Measurements from ENCODE around the gene GSAP.
"Not testable (repeated sequence)": the region's sequence is repeated elsewhere in the genome, so short reads cannot be mapped to it uniquely, and the experiment has no call there.

The GSAP gene

GRCh38 chr7:77415823-77416620, at the start of gene GSAP:
Gene GSAP, minus strand, starts transcription at chr7:77416349. Its CDS starts 28 bp downstream, at chr7:77416321.
- DNase-seq: peak in 38 of 42 donors; percentile 21 to 76 (median 50)
- intact Hi-C loops (cut with DNase I): no loop called here

GRCh38 chr7:77465256-77465655, 49.1 kb upstream of the GSAP start:
- DNase-seq: no peak
- intact Hi-C loops (cut with DNase I): no loop called here

GRCh38 chr7:77464589-77464988, 48.4 kb upstream of the GSAP start:
- intact Hi-C loops (cut with DNase I): no loop called here
- DNase-seq: no peak

- DNase-seq; intact Hi-C loops (cut with DNase I): not testable (repeated sequence)
Observed at GRCh38 chr7:77463632-77464031, 47.5 kb upstream of the GSAP start.

GRCh38 chr7:77461842-77462241, 45.7 kb upstream of the GSAP start:
- intact Hi-C loops (cut with DNase I): no loop called here

GRCh38 chr7:77461246-77461645, 45.1 kb upstream of the GSAP start:
- no peak for DNase-seq
- intact Hi-C loops (cut with DNase I): no loop called here

More at GRCh38 chr7:77461842-77462241, 45.7 kb upstream of the GSAP start:
- no peak for DNase-seq

- intact Hi-C loops (cut with DNase I): no loop called here
- DNase-seq: no peak
Observed at GRCh38 chr7:77460057-77460486, 43.9 kb upstream of the GSAP start.

GRCh38 chr7:77459311-77459726, 43.2 kb upstream of the GSAP start:
- DNase-seq: no peak
- intact Hi-C loops (cut with DNase I): loop anchor here (5.0 kb wide), 1 partner anchor 78 kb away; the partner anchor contains the start of gene PTPN12

GRCh38 chr7:77458786-77459185, 42.6 kb upstream of the GSAP start:
- DNase-seq: no peak

GRCh38 chr7:77457779-77458178, 41.6 kb upstream of the GSAP start:
- intact Hi-C loops (cut with DNase I): loop anchor here (5.0 kb wide), 1 partner anchor 80 kb away; the partner anchor contains the start of gene PTPN12
- DNase-seq: no peak

More at GRCh38 chr7:77458786-77459185, 42.6 kb upstream of the GSAP start:
- intact Hi-C loops (cut with DNase I): loop anchor here (5.0 kb wide), 1 partner anchor 79 kb away; the partner anchor contains the start of gene PTPN12

GRCh38 chr7:77456696-77457095, 40.5 kb upstream of the GSAP start:
- DNase-seq: no peak
- intact Hi-C loops (cut with DNase I): loop anchor here (5.0 kb wide), 1 partner anchor 81 kb away; the partner anchor contains the start of gene PTPN12

- peak; percentile 33 to 93 (median 75) for DNase-seq
- intact Hi-C loops (cut with DNase I): loop anchor here (5.0 kb wide), 1 partner anchor 82 kb away; the partner anchor contains the start of gene PTPN12
Observed at GRCh38 chr7:77455321-77455720, 39.2 kb upstream of the GSAP start.

- intact Hi-C loops (cut with DNase I): loop anchor here (5.0 kb wide), 1 partner anchor 82 kb away; the partner anchor contains the start of gene PTPN12
- no peak for DNase-seq
Observed at GRCh38 chr7:77454802-77455201, 38.7 kb upstream of the GSAP start.

GRCh38 chr7:77453531-77453930, 37.4 kb upstream of the GSAP start:
- intact Hi-C loops (cut with DNase I): no loop called here

GRCh38 chr7:77451950-77452349, 35.8 kb upstream of the GSAP start:
- intact Hi-C loops (cut with DNase I): loop anchor here (2.0 kb wide), 1 partner anchor 245 kb away; the partner anchor contains the start of gene RSBN1L
- DNase-seq: not testable (repeated sequence)

More at GRCh38 chr7:77453531-77453930, 37.4 kb upstream of the GSAP start:
- peak in 1 of 42 donors; percentile 26 for DNase-seq

- intact Hi-C loops (cut with DNase I): loop anchor here (2.0 kb wide), 1 partner anchor 246 kb away; the partner anchor contains the start of gene RSBN1L
Observed at GRCh38 chr7:77450613-77451012, 34.5 kb upstream of the GSAP start.

GRCh38 chr7:77450054-77450453, 33.9 kb upstream of the GSAP start:
- intact Hi-C loops (cut with DNase I): loop anchor here (2.0 kb wide), 1 partner anchor 247 kb away; the partner anchor contains the start of gene RSBN1L
- DNase-seq: no peak

More at GRCh38 chr7:77450613-77451012, 34.5 kb upstream of the GSAP start:
- peak in 30 of 42 donors; percentile 11 to 81 (median 53) for DNase-seq

GRCh38 chr7:77447616-77448015, 31.5 kb upstream of the GSAP start:
- intact Hi-C loops (cut with DNase I): no loop called here
- DNase-seq: no peak

GRCh38 chr7:77444123-77444522, 28.0 kb upstream of the GSAP start:
- peak in 5 of 42 donors; percentile 18 to 55 (median 37) for DNase-seq
- intact Hi-C loops (cut with DNase I): loop anchor here (5.0 kb wide), 1 partner anchor 93 kb away; the partner anchor contains the start of gene PTPN12

- intact Hi-C loops (cut with DNase I): loop anchor here (5.0 kb wide), 1 partner anchor 94 kb away; the partner anchor contains the start of gene PTPN12
Observed at GRCh38 chr7:77443042-77443441, 26.9 kb upstream of the GSAP start.

More at GRCh38 chr7:77443042-77443441, 26.9 kb upstream of the GSAP start:
- DNase-seq: no peak

Measured in head of caudate nucleus (tissue), 42 donors.